Left renal pelvis (tissue), 4 donors: ENCODE measurements around the gene ZNF555. TPM values are rescaled to one million over a fixed set of nuclear protein-coding genes. Genes with fewer than 3 reads are reported as not detected.
"Not testable (repeated sequence)": the region's sequence is repeated elsewhere in the genome, so short reads cannot be mapped to it uniquely, and the experiment has no call there.

Experiments
- DNase-seq, 4 donors: peaks; one replicate each; pipeline ENCODE4 v3.0.0-alpha.2; 2013; ENCODE audit warnings: low read depth in 4 of 4, low spot score in 3 of 4
- polyA plus RNA-seq, 4 donors: library from polyadenylated mRNA; unstranded; fragments of 120-200 nt; gene quantifications; one replicate each; pipeline ENCODE4 v1.2.1, GENCODE V29; 2013; ENCODE audit not compliant: insufficient read length in 4 of 4

ZNF555 gene
- polyA plus RNA-seq, 4 donors, result 10.0 to 14.7 (median 11.9) TPM

DNA sequence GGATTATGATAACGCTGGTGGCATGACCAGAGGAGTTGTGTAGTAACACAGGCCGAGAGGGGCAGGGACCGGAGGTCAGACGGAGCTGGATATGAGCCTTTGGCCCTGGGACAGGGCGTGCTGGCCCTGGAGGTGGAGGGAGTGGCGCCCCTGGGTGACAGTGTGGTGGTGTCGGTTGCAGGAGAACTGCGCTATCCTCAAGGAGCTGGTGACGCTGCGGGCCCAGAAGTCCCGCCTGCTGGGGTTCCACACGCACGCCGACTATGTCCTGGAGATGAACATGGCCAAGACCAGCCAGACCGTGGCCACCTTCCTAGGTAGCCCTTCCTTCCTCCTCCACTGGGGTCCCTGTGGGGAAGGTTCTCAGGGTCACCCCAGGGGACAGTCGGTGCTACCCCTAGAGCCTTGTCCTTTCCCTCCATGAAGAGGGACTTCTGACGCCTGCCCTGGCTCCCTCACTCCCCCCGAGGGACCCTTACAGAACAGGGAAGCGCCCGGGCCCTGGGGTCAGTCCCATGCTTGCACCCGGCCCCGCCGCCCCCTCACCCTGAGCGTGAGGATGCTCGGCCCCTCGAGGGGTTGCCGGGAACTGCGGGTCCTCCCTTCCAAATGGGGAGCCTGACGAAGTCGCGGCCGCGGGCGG lies 34.4 kb upstream of the ZNF555 start:
- DNase-seq, result no peak

DNA sequence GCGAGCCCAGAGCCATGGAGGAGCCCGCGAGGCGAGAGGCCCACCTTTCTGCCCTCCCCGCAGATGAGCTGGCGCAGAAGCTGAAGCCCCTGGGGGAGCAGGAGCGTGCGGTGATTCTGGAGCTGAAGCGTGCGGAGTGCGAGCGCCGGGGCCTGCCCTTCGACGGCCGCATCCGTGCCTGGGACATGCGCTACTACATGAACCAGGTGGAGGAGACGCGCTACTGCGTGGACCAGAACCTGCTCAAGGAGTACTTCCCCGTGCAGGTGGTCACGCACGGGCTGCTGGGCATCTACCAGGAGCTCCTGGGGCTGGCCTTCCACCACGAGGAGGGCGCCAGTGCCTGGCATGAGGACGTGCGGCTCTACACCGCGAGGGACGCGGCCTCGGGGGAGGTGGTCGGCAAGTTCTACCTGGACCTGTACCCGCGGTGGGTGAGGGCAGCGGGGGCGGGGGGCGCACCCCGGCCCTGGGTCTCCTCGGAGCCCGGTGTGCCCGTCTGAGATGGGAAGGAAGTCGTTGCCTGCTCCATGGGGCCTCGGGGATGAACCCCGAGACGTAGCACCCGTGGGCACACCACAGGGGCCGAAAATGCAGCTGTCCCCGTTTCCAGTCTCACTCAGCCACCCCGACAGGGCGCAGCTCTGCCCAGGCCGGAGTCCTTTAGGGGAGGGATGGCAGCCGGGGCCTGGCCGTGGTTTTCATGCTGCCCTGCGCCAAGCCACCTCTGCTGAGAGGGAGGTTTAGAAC lies 33.7 kb upstream of the ZNF555 start:
- no peak for DNase-seq

GRCh38 chr19:2808129-2808941 lies 32.9 kb upstream of the ZNF555 start:
- no peak for DNase-seq

- no peak for DNase-seq
These were observed 31.7 kb upstream of the ZNF555 start for GRCh38 chr19:2809387-2810140.

DNA sequence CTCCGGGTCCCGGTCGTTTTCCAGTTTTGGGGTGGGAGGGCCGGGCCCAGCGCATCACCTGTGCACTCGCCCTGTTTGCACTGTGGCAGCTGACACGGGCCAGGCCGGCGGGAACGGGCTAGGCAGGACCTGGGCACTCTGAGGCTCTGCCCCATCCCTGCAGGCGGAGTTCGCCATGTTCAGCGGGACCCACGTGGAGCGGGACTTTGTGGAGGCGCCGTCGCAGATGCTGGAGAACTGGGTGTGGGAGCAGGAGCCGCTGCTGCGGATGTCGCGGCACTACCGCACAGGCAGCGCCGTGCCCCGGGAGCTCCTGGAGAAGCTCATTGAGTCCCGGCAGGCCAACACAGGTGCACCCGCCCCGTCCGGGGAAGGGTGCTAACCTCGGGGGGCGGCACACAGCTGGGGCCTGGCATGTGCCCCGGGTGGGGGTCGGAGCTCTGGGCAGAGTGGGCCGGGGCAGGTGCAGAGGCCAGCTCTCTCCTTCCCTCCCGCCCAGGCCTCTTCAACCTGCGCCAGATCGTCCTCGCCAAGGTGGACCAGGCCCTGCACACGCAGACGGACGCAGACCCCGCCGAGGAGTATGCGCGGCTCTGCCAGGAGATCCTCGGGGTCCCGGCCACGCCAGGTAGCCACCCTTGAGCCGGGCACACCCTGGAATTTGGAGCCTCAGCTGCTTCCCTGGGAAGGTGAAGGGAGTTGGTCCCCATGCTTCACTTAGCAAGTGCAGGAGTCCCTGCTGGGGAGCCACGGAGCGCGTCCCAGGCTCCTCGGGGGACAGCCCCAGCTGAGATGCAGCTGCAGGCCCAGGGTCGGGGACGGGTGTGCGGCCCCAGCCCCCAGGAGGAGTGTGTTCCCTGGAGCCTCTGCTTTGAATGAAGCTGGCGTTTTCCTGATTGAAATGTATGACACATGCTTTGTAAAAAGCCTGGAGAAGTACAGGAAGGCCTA lies 30.9 kb upstream of the ZNF555 start:
- DNase-seq, result no peak

DNA sequence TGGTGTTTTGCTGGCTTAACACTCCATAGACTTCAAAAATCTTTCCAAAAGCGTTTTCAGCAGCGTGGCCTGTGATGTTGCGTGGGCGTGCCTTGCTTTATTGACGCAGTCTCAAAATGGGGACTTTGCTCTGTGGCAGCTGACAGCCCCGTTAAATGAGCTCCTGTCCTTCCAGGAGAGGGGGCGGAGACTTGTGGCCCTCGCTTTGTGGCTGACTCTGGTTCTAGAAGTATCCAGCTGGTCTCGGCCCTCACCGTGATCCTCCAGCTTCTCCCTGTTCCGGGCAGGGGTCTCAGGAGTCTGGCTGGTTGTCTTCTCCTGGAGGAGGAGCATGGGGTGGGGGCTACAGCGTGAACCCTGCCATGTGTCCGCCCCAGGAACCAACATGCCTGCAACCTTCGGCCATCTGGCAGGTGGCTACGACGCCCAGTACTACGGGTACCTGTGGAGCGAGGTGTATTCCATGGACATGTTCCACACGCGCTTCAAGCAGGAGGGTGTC lies 30.0 kb upstream of the ZNF555 start:
- no peak for DNase-seq

DNA sequence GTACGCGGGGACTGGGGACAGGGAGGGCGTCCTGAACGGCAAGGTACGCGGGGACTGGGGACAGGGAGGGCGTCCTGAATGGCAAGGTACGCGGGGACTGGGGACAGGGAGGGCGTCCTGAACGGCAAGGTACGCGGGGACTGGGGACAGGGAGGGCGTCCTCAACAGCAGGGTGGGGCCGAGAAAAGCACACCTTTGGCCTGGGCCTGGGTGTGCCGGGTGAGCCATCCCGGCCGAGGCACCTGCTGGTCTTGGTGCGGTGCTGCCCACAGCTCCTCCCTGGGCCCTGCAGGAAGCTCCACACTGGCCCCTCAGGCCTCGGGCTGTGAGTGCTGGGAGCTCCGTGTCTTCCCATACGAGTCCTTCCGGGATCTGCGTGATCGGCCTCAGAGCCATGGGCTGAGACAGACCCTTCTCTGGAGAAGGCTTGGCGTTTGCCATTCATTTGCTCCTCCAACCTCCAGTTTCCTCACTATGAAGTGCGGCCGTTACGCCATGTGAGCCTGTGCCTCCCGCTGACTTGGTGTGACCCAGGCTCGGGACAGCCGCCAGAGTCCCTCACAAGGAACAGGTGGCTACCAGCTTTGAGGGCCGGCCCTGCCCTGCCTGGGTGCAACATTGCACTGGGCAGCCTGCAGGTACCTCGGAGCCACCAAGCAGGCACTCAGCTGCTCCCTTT lies 29.4 kb upstream of the ZNF555 start:
- no peak for DNase-seq

- no peak for DNase-seq
These were observed 28.7 kb upstream of the ZNF555 start for GRCh38 chr19:2812414-2813234.

DNA sequence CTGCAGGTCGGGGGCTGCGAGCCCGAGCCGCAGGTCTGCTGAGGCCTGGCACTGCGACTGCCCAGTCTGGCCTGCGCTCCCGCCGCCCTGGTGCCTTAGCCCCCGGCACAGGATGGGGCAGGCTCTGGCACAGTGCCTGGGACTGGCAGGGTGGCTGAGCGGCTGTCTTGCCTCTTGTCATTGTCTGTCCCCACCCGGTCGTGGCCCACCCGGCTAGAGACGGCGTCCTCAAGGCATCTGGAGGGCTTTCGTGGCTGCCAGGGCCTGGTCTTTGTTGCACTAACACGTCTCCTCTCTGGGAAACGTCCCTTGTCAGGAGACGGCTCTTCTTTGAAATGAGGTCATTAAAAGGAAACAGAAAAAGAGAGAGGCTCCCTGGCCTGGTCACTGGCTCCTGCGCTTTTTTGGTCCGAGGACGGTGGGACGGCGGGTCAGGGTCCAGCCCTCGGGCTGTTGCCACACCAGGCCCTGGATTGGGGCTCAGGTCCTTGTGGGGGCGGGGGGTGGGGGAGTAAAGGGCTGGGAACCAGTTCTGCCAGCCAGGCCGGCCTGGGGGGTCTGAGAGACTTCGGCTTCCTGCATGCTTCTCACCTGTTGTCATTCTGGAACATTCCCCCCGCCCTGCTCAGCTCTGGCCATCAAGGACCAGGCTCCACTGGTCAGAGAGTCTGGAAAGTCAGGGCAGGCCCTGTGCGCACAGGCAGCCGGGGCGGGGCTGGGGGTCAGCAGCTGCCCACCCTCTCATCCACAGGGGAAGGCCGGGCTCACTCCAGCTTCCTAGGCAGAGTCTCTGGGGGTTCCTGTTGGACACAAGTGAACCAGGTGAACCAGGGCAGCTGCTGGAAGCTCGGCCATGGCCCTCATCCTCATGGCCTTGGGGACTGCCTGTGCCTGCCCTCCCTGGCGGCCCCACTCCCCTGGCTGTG lies 27.8 kb upstream of the ZNF555 start:
- DNase-seq, result no peak

GRCh38 chr19:2814426-2814825 lies 26.8 kb upstream of the ZNF555 start:
- DNase-seq, result no peak

- DNase-seq, result no peak
These were observed 26.1 kb upstream of the ZNF555 start for GRCh38 chr19:2815191-2815614.

DNA sequence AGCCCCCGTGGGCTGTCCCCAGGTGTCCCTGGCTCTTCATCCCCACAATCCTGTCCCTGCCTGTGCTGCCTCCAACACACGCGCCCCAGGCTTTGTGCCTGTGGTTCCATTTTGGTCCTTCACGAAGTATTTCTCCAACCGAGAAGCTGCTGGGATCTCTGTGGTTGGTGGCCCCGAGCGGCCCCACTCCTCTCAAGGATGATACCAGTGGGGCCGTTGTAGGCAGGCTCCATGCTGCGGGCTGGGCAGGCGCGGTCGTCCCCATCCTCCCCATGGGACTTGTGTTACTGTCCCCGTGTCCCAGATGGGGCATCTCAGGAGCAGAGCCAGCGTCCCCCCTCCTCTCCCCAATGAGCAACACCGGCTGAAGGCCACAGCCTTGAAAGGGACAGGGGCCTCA lies 25.4 kb upstream of the ZNF555 start:
- DNase-seq, result no peak

- DNase-seq, result no peak
These were observed 24.6 kb upstream of the ZNF555 start for GRCh38 chr19:2816641-2817040.

DNA sequence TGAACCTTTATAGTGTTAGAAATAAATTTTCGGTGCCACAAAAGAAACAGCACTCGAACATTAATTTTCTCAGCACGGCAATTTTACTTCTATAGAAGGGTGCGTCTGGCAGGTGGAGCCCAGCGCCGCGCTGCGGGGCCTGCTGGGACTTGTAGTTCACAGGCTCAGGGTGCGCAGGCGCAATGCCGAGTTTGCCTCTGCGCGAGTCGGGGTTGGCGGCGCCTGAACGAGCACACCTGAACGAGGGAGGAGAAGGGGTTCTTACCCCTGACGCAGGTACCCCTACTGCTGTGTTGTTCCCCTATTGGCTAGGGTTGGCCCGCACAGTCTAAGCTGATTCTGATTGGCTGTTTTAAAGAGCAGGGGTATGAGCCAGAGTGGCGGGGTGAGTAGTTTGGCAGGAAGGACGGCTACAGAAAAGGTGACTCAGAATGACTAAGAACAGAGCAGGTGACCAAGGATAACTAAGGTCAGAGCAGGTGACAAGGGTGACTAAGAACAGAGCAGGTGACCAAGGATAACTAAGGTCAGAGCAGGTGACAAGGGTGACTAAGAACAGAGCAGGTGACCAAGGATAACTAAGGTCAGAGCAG lies 23.9 kb upstream of the ZNF555 start:
- DNase-seq, result not testable (repeated sequence)

GRCh38 chr19:2819540-2820111 lies 21.6 kb upstream of the ZNF555 start, which contains the start of gene ZNF554:
TSS of gene ZNF554 (plus strand) at chr19:2819868. CDS start at chr19:2820072, 204 bp downstream.
- DNase-seq, result peak; percentile 90 to 93 (median 90)

- DNase-seq, result no peak
These were observed 21.1 kb upstream of the ZNF555 start for GRCh38 chr19:2820112-2820702.
